ENCODE results near the gene TEX53.

TEX53 gene

GRCh38 chr9:114616684-114617520 lies 40.7 kb downstream of the TEX53 start:
- TF ChIP-seq NFIC (IDR thresholded peaks at IDR 0.05) = no peak
- no peak for TF ChIP-seq EP300 (IDR thresholded peaks at IDR 0.05; ENCODE audit: borderline replicate concordance)
- TF ChIP-seq EGR1 (IDR thresholded peaks at IDR 0.05) = no peak

GRCh38 chr9:114614373-114614772 lies 43.2 kb downstream of the TEX53 start:
- TF ChIP-seq MAX (IDR thresholded peaks at IDR 0.05) (no peak), CEBPB (IDR thresholded peaks at IDR 0.05) (no peak), TCF12 (IDR thresholded peaks at IDR 0.05; ENCODE audit: low read depth) (no peak), TEAD4 (IDR thresholded peaks at IDR 0.05) (no peak), REST (IDR thresholded peaks at IDR 0.05; ENCODE audit: low read depth) (no peak), EGR1 (IDR thresholded peaks at IDR 0.05) (no peak), USF1 (IDR thresholded peaks at IDR 0.05) (no peak)

GRCh38 chr9:114613919-114614318 lies 43.7 kb downstream of the TEX53 start:
- TF ChIP-seq NFIC (IDR thresholded peaks at IDR 0.05) (no peak), RAD21 (IDR thresholded peaks at IDR 0.05; ENCODE audit: low read depth) (no peak), USF1 (IDR thresholded peaks at IDR 0.05) (no peak), CREB1 (IDR thresholded peaks at IDR 0.05; ENCODE audit: low read depth) (no peak), TAF1 (IDR thresholded peaks at IDR 0.05; ENCODE audit: low read depth) (no peak), TEAD4 (IDR thresholded peaks at IDR 0.05) (no peak), YY1 (IDR thresholded peaks at IDR 0.05; ENCODE audit: low read depth) (no peak), ZBTB7A (IDR thresholded peaks at IDR 0.05; ENCODE audit: low read depth) (no peak), FOXM1 (IDR thresholded peaks at IDR 0.05; ENCODE audit: borderline replicate concordance, low read depth) (no peak), TCF12 (IDR thresholded peaks at IDR 0.05; ENCODE audit: low read depth) (no peak), EGR1 (IDR thresholded peaks at IDR 0.05) (no peak), REST (IDR thresholded peaks at IDR 0.05; ENCODE audit: low read depth) (no peak), MAX (IDR thresholded peaks at IDR 0.05) (no peak), CEBPB (IDR thresholded peaks at IDR 0.05) (no peak), EP300 (IDR thresholded peaks at IDR 0.05; ENCODE audit: borderline replicate concordance) (no peak)

GRCh38 chr9:114613087-114613486 lies 44.5 kb downstream of the TEX53 start:
- no peak for TF ChIP-seq EP300 (IDR thresholded peaks at IDR 0.05; ENCODE audit: borderline replicate concordance)
- TF ChIP-seq ZBTB7A (IDR thresholded peaks at IDR 0.05; ENCODE audit: low read depth) = no peak
- TF ChIP-seq CREB1 (IDR thresholded peaks at IDR 0.05; ENCODE audit: low read depth) = no peak
- no peak for TF ChIP-seq EGR1 (IDR thresholded peaks at IDR 0.05)
- TF ChIP-seq MAX (IDR thresholded peaks at IDR 0.05) = no peak
- no peak for TF ChIP-seq CEBPB (IDR thresholded peaks at IDR 0.05)
- no peak for TF ChIP-seq USF1 (IDR thresholded peaks at IDR 0.05)
- TF ChIP-seq TCF12 (IDR thresholded peaks at IDR 0.05; ENCODE audit: low read depth) = no peak
- no peak for TF ChIP-seq TEAD4 (IDR thresholded peaks at IDR 0.05)
- no peak for TF ChIP-seq FOXM1 (IDR thresholded peaks at IDR 0.05; ENCODE audit: borderline replicate concordance, low read depth)
- no peak for TF ChIP-seq TAF1 (IDR thresholded peaks at IDR 0.05; ENCODE audit: low read depth)
- no peak for TF ChIP-seq REST (IDR thresholded peaks at IDR 0.05; ENCODE audit: low read depth)
- TF ChIP-seq NFIC (IDR thresholded peaks at IDR 0.05) = no peak
- no peak for TF ChIP-seq RAD21 (IDR thresholded peaks at IDR 0.05; ENCODE audit: low read depth)
- no peak for TF ChIP-seq YY1 (IDR thresholded peaks at IDR 0.05; ENCODE audit: low read depth)

All from Ishikawa (cell line).